Measurements from ENCODE around the gene EIF2B5. TPM values are rescaled to one million over a fixed set of nuclear protein-coding genes. Genes with fewer than 3 reads are reported as not detected.
"Not testable (repeated sequence)": the region's sequence is repeated elsewhere in the genome, so short reads cannot be mapped to it uniquely, and the experiment has no call there.

Gene EIF2B5
- total RNA-seq, result 10 to 100 TPM; 52.2 to 61.6 TPM

DNA sequence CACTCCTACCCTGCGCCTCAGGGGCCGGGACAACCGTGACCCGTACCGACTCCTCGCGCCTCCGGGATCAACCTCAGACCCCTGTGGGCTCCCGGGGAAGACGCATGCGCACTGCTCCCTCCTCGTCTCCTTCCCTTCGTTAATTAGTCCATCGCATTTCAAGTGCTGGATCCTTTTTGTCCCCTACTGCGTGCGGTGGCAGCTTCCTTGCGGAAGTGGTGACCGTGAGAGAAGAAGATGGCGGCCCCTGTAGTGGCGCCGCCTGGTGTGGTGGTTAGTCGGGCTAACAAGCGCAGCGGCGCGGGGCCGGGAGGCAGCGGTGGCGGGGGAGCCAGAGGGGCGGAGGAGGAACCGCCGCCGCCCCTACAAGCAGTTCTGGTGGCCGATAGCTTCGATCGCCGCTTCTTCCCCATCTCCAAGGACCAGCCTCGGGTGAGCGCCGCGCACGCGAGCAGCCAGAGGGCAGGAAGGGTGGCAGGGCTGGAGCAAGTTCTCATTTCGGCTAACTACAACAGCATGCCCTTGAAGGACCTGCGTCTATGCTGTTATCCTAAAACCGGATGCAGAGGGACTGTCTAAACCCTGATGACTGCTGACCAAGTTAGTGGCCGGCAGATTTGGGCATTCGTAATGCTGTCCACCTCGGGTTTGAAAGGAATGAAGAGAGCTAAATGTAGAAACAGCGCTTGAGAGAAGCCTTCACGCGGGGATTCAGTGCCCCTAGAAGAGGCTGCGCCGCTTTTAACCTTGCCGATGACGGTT is at the start of gene EIF2B5:
EIF2B5 (plus strand) TSS at position 210 of the 762 bp plus-strand sequence; CDS start at position 238, 28 bp downstream.
- no peaks in the 10 kb centered on the region for H3K9me3 Mint-ChIP-seq (ENCODE audit: low read depth)
- H3K4me3 Mint-ChIP-seq, result peak within 1 kb of the TSS; percentile 94
- H3K27ac Mint-ChIP-seq, result peak within 1 kb of the TSS; percentile 89
- peaks cover 31% of the 10 kb centered on the region for H3K4me1 Mint-ChIP-seq
- CTCF ChIA-PET, result interaction anchor here (0.7 to 2.3 kb wide), 11 partner anchors 9 to 251 kb away, joined by 3 to 9 read pairs (median 4); partner anchors contain the start of genes ABCC5, DVL3, EEF1AKMT4 and PARL
- peaks cover 13% of the 10 kb centered on the region for H3K36me3 Mint-ChIP-seq
- ATAC-seq (peak; percentile 92), DNase-seq (peak; percentile 92)
- no peaks in the 10 kb centered on the region for H3K27me3 Mint-ChIP-seq

DNA sequence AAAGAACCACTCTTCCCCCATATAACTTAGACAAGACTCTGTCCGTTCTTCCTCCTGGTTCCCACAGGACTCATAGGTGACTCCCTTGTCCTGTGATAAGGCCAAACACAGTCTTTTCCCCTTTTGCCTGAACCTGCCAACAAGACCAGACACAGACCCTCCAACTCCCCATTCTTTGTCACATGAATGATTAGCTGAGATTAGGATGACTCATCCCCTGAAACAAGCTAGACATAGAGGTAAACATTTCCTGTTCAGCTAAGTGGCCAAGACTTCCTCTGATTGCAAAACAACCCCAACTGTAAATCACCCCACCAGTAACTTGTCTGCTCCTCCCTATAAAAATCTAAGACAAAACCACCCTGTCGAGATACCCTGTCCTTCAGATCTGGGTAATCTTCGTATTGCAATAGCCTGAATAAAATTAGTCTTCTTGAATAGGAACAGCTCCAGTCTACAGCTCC is 49.7 kb upstream of the EIF2B5 start:
- no peaks in the 10 kb centered on the region for H3K27me3 Mint-ChIP-seq
- CTCF ChIA-PET, result interaction anchor here (1.4 kb wide), 1 partner anchor 143 kb away, joined by 3 read pairs; no protein-coding TSS in a partner anchor
- DNase-seq (no peak), ATAC-seq (peak; percentile 45)
- peaks cover 8% of the 10 kb centered on the region for H3K9me3 Mint-ChIP-seq (ENCODE audit: low read depth)
- peaks cover 16% of the 10 kb centered on the region for H3K36me3 Mint-ChIP-seq
- H3K27ac Mint-ChIP-seq, result peak overlapping the region; percentile 29
- H3K4me1 Mint-ChIP-seq, result peaks cover 7% of the 10 kb centered on the region
- H3K4me3 Mint-ChIP-seq, result no peak overlapping the region

DNA sequence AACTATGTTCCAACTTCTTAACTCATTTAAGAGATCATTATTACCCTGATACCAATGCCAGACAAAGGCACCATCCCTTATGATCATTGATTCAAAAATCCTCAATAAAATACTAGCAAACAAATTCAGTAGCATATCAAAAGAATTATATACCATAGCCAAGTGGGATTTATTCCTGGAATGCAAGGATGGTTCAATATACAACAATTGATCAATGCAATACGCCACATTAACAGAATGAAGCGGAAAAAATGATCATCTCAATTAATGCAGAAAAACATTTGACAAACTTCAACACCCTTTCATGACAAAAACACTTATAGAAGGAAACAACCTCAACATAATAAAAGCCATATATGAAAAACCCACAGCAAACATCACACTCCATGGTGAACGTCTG is 43.0 kb upstream of the EIF2B5 start:
- no peak for ATAC-seq

DNA sequence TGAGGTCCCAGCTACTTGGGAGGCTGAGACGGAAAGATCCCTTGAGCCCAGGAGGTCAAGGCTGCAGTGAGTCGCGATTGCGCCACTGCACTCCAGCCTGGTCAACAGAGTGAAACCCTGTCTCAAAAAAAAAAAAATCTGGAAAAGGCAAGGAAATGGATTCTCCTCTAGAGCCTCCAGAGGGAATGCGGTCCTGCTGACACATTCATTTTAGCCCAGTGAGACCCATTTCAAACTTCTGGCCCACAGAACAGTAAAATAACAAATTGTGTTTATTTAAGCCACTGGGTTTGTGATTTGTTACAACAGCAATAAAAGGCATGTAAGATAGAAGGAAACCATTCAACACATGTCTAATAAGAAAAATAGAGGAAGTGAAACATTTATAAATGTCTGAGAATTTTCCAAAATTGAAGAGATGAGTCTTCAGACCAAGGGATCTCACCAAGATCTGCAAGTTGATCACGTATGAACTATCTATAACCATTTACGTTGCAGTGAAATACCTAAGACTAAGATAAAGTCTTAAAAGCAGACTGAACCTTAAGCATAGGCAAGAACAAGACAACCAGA is 38.3 kb upstream of the EIF2B5 start, which contains the start of gene HTR3E:
HTR3E (plus strand) TSS at position 254 of the 573 bp plus-strand sequence. CDS start 466 bp downstream, outside the sequence.
- Mint-ChIP-seq H3K4me1 (no peaks in the 10 kb centered on the region), H3K36me3 (peaks cover 8% of the 10 kb centered on the region), H3K27ac (no peak within 1 kb of the TSS), H3K27me3 (peaks cover 15% of the 10 kb centered on the region), H3K4me3 (no peak within 1 kb of the TSS), H3K9me3 (ENCODE audit: low read depth) (no peaks in the 10 kb centered on the region)
- no peak for DNase-seq
- CTCF ChIA-PET, result no interaction called here
- ATAC-seq, result no peak

More for the DNA sequence above, 43.0 kb upstream of the EIF2B5 start:
- Mint-ChIP-seq H3K27ac (no peak overlapping the region), H3K27me3 (peaks cover 9% of the 10 kb centered on the region), H3K4me3 (no peak overlapping the region), H3K4me1 (no peaks in the 10 kb centered on the region), H3K36me3 (peaks cover 9% of the 10 kb centered on the region), H3K9me3 (ENCODE audit: low read depth) (no peaks in the 10 kb centered on the region)
- no peak for DNase-seq
- CTCF ChIA-PET, result no interaction called here

DNA sequence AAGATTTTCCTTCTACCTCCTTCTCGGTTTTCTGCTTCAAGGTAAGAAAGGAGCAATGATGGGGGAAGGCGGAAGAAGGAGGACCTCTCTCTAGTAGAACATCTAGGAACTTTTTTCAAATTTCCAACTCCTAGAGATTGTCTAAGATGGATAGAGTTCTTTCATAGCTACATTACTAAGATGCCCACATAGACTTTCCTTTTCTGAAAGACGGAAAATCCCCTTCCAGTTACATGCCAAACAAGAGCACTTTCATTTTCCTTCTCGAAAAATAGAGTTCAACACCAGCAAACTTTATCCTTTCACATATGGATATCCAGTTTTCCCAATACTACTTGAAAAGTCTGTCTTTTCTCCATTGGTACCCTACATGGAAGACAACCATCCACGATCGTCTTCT is 37.6 kb upstream of the EIF2B5 start:
- H3K4me1 Mint-ChIP-seq, result no peaks in the 10 kb centered on the region
- no peaks in the 10 kb centered on the region for H3K9me3 Mint-ChIP-seq (ENCODE audit: low read depth)
- DNase-seq (no peak), ATAC-seq (no peak)
- CTCF ChIA-PET, result no interaction called here
- H3K4me3 Mint-ChIP-seq, result no peak overlapping the region
- H3K27me3 Mint-ChIP-seq, result peaks cover 15% of the 10 kb centered on the region
- peaks cover 4% of the 10 kb centered on the region for H3K36me3 Mint-ChIP-seq
- H3K27ac Mint-ChIP-seq, result no peak overlapping the region

DNA sequence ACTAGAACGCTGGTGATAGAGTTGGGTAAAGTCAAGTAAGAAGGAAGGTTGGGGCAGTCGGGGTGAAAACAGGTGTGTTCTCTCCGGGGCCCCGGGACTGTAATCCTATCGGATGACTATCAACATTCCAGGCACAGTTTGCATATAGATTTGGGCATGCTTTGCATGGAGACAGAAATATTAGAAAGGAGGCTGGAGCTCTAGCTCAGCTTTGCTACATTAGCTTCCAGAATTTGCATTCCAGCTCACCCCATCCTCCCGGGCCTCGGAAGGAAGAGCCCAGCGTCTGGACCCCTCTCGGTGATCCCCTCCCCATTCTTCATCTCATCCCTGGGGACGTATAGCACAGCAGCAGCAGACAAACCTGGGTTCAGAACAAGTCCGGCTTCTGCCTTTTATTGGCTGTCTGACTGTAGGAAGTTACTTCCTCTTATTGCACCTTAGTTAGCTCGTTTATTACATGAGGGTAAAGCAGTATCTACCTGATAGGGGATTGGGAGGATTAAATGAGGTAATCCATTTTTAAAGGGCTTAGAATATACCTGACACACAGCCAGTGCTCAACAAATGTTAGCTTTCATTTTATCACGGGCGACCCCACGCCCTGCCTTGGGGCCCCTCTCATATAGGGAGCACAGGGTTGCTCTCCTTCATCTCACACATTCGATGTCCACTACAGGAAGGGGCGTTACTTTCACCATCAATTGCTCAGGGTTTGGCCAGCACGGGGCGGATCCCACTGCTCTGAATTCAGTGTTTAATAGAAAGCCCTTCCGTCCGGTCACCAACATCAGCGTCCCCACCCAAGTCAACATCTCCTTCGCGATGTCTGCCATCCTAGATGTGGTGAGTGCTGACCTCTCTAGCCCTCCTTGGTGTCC is 35.1 kb upstream of the EIF2B5 start:
- Mint-ChIP-seq H3K9me3 (ENCODE audit: low read depth) (no peaks in the 10 kb centered on the region), H3K27me3 (peaks cover 13% of the 10 kb centered on the region), H3K4me1 (no peaks in the 10 kb centered on the region), H3K4me3 (no peak overlapping the region), H3K27ac (no peak overlapping the region), H3K36me3 (no peaks in the 10 kb centered on the region)
- ATAC-seq, result no peak
- CTCF ChIA-PET, result no interaction called here
- DNase-seq, result no peak

DNA sequence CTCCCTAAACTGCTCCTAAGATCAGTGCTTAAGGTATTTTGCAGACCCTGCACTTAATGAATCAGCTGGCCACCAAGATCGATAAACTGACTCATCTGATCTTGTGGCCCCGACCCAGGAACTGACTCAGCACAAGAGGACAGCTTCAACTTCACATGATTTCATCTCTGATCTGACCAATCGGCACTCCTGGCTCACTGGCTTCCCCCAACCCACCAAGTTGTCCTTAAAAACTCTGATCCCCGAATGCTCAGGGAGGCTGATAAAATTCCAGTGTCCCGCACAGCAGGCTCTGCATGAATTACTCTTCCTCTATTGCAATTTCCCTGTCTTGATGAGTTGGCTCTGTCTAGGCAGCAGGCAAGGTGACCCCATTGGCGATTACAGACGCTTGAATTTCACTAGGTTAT is 24.8 kb upstream of the EIF2B5 start:
- DNase-seq (no peak), ATAC-seq (no peak)
- H3K9me3 Mint-ChIP-seq (ENCODE audit: low read depth), result no peaks in the 10 kb centered on the region
- no peak overlapping the region for H3K4me3 Mint-ChIP-seq
- H3K27me3 Mint-ChIP-seq, result peaks cover 12% of the 10 kb centered on the region
- peaks cover 5% of the 10 kb centered on the region for H3K4me1 Mint-ChIP-seq
- no peak overlapping the region for H3K27ac Mint-ChIP-seq
- CTCF ChIA-PET, result no interaction called here
- no peaks in the 10 kb centered on the region for H3K36me3 Mint-ChIP-seq

DNA sequence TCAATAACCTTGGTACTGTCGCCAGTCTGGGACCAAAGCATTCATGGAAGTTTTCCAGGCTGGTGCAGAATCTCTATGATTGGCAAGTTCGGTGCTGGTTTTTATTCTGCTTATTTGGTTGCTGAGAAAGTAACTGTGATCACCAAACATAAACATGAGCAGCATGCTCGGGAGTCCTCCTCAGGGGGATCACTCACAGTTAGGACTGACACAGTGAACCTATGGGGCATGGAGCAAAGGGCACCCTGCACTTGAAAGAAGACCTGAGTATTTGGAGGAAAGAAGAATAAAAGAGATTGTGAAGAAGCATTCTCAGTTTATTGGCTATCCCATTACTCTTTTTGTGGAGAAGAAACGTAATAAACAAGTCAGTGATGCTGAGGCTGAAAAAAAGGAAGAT is 19.1 kb upstream of the EIF2B5 start:
- DNase-seq, result no peak
- no peaks in the 10 kb centered on the region for H3K4me1 Mint-ChIP-seq
- no peaks in the 10 kb centered on the region for H3K36me3 Mint-ChIP-seq
- H3K4me3 Mint-ChIP-seq, result no peak overlapping the region
- peaks cover 21% of the 10 kb centered on the region for H3K27me3 Mint-ChIP-seq
- no peak for ATAC-seq
- no peaks in the 10 kb centered on the region for H3K9me3 Mint-ChIP-seq (ENCODE audit: low read depth)
- no peak overlapping the region for H3K27ac Mint-ChIP-seq
- CTCF ChIA-PET, result no interaction called here

DNA sequence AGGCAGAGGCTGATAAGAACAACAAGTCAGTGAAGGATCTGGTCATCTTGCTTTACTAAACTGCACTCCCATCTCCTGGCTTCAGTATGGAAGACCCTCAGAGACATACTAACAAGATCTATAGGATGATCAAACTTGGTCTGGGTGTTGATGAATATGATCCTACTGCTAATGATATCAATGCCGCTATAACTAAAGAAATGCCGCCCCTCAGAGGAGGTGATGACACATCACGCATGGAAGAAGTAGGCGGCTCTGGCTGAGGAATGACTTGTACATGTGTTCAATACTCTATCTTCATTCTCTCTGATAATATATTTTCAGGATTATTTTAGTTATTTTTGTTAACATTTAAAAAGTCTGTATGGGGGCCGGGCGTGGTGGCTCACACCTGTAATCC is 17.5 kb upstream of the EIF2B5 start:
- H3K36me3 Mint-ChIP-seq, result no peaks in the 10 kb centered on the region
- no peaks in the 10 kb centered on the region for H3K4me1 Mint-ChIP-seq
- ATAC-seq (peak; percentile 30), DNase-seq (no peak)
- CTCF ChIA-PET, result no interaction called here
- H3K4me3 Mint-ChIP-seq, result no peak overlapping the region
- no peak overlapping the region for H3K27ac Mint-ChIP-seq
- H3K9me3 Mint-ChIP-seq (ENCODE audit: low read depth), result no peaks in the 10 kb centered on the region
- peaks cover 23% of the 10 kb centered on the region for H3K27me3 Mint-ChIP-seq

DNA sequence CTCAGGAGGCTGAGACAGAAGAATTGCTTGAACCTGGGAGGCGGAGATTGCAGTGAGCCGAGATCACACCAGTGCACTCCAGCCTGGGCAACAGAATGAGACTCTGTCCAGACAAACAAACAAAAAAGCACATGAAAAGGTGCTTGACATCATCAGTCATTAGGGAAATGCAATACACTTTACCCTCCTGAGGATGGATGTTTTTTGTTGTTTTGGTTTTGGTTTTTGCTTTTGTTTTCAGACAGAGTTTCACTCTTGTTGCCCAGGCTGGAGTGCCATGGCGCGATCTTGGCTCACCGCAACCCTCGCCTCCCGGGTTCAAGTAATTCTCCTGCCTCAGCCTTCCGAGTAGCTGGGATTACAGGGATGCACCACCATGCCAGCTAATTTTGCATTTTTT is 14.1 kb upstream of the EIF2B5 start:
- H3K27me3 Mint-ChIP-seq, result peaks cover 18% of the 10 kb centered on the region
- ATAC-seq; DNase-seq; H3K4me3 Mint-ChIP-seq; H3K27ac Mint-ChIP-seq; CTCF ChIA-PET; H3K4me1 Mint-ChIP-seq; H3K36me3 Mint-ChIP-seq; H3K9me3 Mint-ChIP-seq (ENCODE audit: low read depth): not testable (repeated sequence)

DNA sequence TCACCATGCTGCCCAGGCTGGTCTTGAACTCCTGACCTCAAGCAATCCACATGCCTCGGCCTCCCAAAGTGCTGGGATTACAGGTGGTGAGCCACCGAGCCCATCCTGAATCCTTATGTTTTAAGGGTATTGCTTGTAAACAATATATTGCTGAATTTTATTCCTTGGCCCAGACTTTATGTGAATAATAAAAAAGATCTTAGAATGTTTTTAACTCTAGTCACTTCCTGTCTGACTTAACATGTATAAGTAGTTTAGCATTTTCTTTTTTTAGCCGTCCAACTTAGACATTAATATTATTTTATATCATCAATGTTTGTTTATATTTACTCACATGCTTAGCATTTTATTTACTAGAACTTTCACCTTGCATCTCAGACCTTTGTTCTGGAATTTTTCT is 9.2 kb upstream of the EIF2B5 start:
- Mint-ChIP-seq H3K9me3 (ENCODE audit: low read depth) (no peaks in the 10 kb centered on the region), H3K27ac (no peak overlapping the region), H3K4me1 (no peaks in the 10 kb centered on the region), H3K27me3 (peaks cover 6% of the 10 kb centered on the region), H3K36me3 (no peaks in the 10 kb centered on the region), H3K4me3 (no peak overlapping the region)
- CTCF ChIA-PET, result interaction anchor here (1.0 kb wide), 1 partner anchor 10 kb away, joined by 3 read pairs; the partner anchor contains the start of gene EIF2B5
- no peak for ATAC-seq
- DNase-seq, result no peak

DNA sequence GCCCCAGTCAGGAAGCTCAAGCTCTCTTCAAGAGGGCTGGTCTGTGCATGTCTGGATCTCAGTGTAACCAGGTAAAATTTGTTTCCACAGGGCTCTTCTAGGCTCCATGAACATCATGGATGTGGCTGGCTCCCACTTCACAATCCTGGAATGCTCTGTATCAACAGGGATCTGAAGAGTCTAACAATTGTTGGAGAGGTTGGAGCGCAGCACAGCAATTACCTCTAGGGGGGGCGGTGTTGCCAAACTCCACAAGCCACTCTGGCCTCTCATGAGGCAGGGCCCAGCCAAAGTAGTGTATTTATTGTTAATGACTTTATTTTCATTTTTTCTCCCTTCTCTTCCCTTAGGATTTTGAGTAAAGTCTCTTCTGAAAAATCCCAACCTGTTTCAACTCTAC is 6.1 kb upstream of the EIF2B5 start:
- Mint-ChIP-seq H3K36me3 (no peaks in the 10 kb centered on the region), H3K4me3 (no peak overlapping the region), H3K27ac (no peak overlapping the region), H3K27me3 (peaks cover 4% of the 10 kb centered on the region), H3K9me3 (ENCODE audit: low read depth) (no peaks in the 10 kb centered on the region), H3K4me1 (peaks cover 8% of the 10 kb centered on the region)
- DNase-seq, result peak; percentile 46
- CTCF ChIA-PET, result interaction anchor here (0.8 to 2.1 kb wide), 2 partner anchors 46 to 99 kb away, joined by 3 to 8 read pairs; no protein-coding TSS in a partner anchor
- ATAC-seq, result peak; percentile 53

DNA sequence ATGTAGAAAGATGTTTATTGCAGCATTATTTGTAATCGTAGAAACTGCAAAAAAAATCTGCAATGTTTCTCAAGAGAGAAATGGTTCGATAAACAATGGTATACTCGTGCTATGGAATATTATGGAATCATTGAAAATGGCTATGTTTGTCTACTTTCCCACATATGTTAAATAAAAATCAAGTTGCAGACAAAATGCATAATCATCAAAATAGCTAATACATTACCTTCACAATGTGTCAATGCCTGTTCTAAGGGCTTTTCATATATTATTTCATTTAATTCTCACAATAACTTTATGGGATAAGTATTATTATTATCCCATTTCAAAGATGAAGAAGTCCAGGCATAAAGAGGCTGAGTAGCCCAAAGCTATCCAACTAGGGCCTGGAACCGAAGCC is 2.2 kb upstream of the EIF2B5 start:
- H3K27me3 Mint-ChIP-seq, result no peaks in the 10 kb centered on the region
- peaks cover 3% of the 10 kb centered on the region for H3K36me3 Mint-ChIP-seq
- CTCF ChIA-PET, result interaction anchor here (1.2 kb wide), 1 partner anchor 55 kb away, joined by 3 read pairs; no protein-coding TSS in a partner anchor
- no peak overlapping the region for H3K27ac Mint-ChIP-seq
- H3K4me1 Mint-ChIP-seq, result peaks cover 29% of the 10 kb centered on the region
- DNase-seq, result no peak
- no peaks in the 10 kb centered on the region for H3K9me3 Mint-ChIP-seq (ENCODE audit: low read depth)
- ATAC-seq, result no peak
- H3K4me3 Mint-ChIP-seq, result no peak overlapping the region
